Femur (tissue), 1 donor: ENCODE measurements around the gene ADAMTS12.
"Not testable (repeated sequence)": the region's sequence is repeated elsewhere in the genome, so short reads cannot be mapped to it uniquely, and the experiment has no call there.

Source experiments
- DNase-seq: peaks from one replicate; pipeline ENCODE4 v3.0.0-alpha.2; 2017

The ADAMTS12 gene

GRCh38 chr5:33901156-33901555, 9.4 kb upstream of the ADAMTS12 start:
- no peak for DNase-seq

DNA sequence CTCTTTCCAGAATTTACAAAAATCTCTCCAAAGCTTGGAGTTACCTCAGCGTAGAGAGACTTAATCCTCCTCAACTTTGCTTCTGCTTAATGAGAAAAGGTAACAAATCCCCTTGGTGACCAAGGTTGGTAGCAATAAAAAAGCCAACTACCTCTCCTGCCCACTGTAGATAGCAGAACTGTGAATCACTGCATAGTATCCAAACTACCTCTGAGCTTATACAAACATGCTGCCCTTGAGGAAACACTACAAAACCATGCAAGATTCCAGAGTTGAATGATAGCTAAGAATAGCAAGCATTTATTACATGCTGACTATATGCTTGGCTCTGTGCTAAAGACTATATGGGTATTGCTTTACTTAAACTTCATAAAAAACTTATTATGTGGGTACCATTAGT, 2.8 kb upstream of the ADAMTS12 start:
- DNase-seq = no peak

DNA sequence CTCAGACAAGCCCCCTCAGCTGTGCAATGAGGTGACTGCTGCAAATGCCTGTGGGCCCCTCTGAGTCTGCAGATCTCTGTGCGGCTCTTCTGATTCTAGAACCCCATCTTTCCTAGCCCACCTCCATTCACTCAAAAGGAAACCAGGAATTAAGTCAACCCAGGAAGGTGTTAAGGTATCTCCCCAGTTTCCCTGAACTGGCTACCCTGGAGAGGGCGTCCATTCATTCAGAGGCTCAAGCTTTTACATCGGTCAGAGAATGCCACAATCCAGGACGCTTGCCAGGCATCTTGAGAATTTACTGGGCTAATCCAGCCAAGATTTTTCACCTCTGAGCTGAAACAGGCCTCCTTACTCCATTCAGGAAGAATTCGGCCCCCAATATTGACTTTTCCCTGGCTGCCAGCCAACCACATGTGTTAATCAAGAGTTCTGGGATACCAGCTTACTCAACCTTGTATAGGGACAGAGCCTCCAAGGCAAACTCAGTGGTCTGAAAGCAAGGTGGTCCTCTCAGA, 889 bp upstream of the ADAMTS12 start:
- DNase-seq = peak; percentile 74

DNA sequence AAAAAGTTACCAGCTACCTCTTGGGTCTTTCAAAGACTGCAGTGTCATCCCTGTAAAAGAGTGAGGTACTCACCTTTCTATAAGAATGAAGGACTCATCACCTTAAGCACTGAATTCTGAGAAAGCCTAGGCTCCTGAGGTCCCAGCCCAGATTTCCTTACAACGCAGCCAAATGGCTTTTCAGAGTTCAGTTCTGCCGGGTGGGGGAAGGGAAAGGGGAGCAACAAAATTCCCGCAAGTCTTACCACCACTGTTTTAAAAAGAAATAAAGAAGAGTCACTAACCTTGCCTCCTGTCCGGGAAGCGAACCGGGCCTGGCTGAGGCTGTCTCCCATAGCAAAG, 373 bp downstream of the ADAMTS12 start:
- peak; percentile 27 for DNase-seq

GRCh38 chr5:33890131-33891032, 1.4 kb downstream of the ADAMTS12 start:
- peak; percentile 30 for DNase-seq

DNA sequence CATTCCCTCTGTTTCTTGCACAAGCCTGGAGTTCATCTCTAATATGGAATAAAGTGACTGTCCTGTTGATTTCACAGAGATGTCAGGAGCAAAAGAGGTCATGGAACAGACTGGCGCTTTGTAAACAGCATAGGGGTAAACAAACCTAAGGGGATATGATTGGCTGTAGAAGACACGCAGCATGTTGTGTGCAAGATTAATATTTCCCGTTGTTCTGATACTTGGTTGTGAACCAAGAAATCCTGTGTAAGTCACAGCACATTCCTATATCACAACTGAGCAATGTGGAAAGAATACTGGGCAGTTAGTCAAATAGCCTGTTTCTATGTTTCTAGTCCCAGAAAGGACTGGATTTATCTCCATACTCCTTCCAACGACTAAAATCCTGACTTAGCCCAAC, 3.2 kb downstream of the ADAMTS12 start:
- DNase-seq = no peak

DNA sequence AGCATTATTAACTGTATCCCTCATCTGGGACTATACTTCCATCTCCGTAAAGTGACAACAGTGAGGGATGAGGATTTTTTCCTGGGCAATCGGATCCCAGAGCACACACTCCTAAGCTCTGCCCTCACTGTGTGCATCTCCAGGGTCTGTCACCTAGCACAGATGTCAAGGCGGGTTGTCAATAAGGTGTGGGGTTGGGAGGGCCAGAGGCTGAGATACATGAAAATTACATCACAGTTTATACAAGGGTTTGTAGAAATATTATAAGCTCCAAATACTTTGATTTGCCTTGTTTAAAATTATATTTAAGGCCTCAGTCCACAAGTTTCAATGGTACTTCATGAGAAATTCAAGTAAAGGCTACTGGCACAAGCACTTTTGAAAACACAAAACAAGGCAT, 4.5 kb downstream of the ADAMTS12 start:
- DNase-seq = no peak

DNA sequence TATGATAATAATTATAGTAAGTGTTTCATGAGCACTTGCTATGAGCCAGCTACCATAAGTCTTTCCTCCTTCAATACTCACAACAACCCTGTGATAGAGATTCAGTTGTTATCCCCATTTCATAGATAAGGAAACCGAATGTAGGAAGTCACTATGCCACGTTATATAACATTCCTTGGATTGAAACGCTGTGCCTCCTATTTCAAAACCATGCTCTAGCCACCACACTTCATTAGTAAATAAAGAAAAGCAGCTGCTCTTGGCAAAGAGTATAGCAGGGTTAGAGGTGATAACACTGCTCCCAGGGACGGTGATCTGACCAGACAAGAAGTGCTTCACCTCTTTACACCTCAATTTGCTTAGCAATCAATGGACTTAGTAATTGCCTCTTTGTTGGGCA, 5.5 kb downstream of the ADAMTS12 start:
- DNase-seq = no peak

DNA sequence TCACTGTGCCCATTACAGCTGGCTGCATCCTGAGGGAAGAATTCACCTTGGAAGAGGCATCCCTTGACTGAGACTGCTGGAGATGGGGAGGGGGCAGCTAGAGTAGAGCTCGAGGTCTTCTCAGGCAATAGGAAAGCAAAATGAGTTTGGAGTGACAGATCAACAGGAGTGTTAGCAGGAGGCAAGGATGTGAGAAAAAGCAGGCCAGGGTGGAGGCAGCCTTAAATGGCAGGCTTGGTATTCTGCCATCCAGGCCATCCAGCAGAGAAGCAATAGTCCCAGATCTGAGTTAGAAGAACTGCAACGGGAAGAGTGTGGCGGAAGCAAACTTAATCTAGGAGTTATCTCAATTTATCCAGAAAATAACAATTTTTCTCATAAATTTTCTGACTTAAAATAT, 6.1 kb downstream of the ADAMTS12 start:
- no peak for DNase-seq

GRCh38 chr5:33883482-33883881, 8.3 kb downstream of the ADAMTS12 start:
- no peak for DNase-seq

DNA sequence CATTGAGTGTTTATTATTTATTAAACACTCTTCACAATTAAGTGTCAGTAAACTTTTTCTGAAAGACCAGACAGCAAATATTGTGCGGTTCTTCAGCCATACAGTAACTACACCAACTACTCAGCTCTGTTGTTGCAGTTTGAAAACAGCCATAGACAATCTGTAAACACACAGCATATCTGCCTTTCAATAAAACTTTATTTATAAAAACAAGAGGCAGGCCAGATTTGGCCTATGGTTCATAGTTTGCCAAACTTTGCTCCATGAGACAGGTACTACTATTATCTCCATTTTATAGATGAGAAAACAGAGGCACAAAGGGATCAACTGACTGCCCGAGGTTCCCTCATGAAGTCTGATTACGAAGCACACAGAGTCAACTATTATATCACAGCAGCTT, 11.5 kb downstream of the ADAMTS12 start:
- DNase-seq = no peak

- DNase-seq = no peak
These were observed 14.3 kb downstream of the ADAMTS12 start for GRCh38 chr5:33877449-33877848.

DNA sequence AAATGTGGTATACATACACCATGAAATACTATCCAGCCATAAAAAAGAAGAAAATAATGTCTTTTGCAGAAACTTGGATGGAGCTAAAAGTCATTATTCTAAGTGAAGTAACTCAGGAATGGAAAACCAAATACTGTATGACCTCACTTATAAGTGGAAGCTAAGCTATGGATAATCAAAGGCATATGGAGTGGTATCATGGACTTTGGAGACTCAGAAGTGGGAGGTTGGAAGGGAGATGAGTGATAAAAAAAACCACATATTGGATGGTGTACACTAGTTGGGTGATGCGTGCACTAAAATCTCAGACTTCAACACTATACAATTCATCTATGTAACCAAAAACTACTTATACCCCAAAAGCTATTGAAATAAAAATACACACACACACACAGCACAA, 24.5 kb downstream of the ADAMTS12 start:
- no peak for DNase-seq

GRCh38 chr5:33859177-33859576, 32.6 kb downstream of the ADAMTS12 start:
- not testable (repeated sequence) for DNase-seq

- DNase-seq = no peak
These were observed 34.8 kb downstream of the ADAMTS12 start for GRCh38 chr5:33857037-33857436.

GRCh38 chr5:33855396-33855795, 36.4 kb downstream of the ADAMTS12 start:
- DNase-seq = no peak

DNA sequence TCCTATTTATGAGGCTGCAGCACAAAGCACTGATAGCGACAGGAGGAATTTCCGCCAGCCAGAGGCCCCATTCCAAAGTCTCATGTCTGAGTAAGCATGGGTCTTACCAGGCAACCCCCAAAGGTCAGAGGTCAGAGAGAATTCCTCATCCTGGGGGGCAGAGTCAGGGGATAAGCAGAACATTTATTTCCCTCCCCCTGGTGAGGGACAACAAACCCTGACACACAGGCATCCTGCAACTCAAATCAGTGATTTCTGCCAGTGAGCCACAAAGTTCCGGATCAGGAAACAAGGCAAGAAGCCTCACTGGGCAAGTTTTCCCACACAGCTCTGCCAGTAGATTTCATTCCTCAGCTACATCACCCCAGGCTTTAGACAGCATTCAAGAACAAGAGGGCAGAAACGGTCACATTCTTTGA, 37.0 kb downstream of the ADAMTS12 start:
- no peak for DNase-seq

GRCh38 chr5:33852837-33853236, 39.0 kb downstream of the ADAMTS12 start:
- DNase-seq = no peak

DNA sequence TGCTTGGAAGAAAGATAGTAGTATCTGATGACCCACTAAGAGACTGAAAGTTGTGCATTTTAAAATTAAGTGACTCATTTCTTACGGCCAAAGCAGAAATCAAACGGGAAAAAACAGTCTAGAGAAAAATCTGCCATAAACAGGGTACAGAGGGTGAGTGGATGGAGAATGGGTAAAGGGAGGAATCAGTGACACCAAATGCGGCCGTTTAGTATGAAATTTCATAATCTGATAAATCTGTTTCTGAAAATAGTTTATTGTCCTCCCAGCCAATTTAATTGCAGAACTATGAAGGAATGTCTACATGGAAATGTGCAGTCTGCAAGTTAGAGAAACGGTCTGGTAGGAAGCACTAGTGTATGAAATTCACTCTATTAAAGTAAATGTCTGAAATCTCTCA, 39.5 kb downstream of the ADAMTS12 start:
- no peak for DNase-seq

DNA sequence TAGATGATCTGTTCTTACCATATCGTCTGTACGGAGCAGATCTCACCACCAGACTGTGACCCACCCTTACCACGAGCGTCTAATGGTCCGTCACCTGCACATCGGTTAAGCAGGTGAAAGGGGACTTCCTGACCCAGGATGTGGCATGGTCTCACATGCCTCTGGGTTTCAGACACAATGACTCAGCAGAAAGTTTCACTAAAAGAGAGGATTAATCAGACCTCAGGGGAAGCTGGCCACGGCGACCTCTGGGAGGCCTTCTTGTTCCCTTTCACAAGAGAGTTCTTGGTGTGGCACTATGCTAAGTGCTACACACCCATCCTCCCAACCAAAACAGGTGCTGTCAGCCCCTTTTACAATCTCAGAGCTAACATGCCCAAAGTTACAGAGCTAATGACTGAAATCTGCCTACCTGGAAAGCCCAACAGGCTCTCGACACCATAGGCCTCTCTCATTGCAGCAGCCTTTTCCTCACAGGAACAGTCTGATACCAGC, 41.6 kb downstream of the ADAMTS12 start:
- no peak for DNase-seq

GRCh38 chr5:33848554-33848953, 43.2 kb downstream of the ADAMTS12 start:
- DNase-seq = no peak

DNA sequence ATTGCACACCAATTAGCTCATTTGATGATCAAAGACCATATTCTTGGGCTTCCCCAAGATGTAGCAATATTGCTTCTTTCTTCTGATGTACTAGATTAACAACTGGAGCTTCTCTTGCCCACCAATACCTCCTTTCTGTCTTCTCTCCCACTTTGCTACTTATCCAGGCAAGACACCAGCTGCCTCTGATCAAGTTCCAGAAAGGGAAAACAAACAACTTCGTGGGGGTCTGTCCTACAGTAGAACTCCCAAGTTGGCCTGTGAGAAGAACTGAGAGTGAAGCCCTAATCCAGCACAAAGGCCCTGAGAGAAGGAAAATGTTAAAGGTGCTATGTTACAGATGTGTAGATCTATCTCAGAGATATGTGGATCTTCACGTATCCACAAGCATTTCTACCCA, 44.9 kb downstream of the ADAMTS12 start:
- no peak for DNase-seq

- no peak for DNase-seq
These were observed 48.2 kb downstream of the ADAMTS12 start for GRCh38 chr5:33843579-33843978.

GRCh38 chr5:33842456-33842855, 49.3 kb downstream of the ADAMTS12 start:
- DNase-seq = no peak

DNA sequence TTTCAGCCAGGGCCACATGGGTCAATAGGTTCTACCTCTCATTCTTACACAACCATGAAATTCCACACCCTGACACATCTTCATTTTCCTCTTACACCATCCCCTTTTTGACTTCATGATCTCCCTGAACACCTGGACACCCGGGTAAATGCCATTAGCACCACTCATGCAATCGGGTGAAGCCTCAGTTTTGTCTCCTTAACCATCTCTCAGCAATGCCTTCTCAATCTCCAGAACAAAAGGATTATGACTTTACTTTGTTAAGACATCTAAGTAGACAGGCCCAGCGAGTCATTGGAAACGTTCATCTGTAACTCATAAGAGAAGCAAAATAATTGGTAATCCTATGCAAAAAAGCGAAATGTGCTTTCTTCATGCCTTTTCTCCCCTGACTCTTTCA, 49.9 kb downstream of the ADAMTS12 start:
- DNase-seq = no peak
